ENCODE measurements around the gene LIF. TPM values are rescaled to one million over a fixed set of nuclear protein-coding genes. Genes with fewer than 3 reads are reported as not detected.

LIF gene
- total RNA-seq, 1 donor from 2014 or later = 0.52 TPM

- peak overlapping the region in 2 of 3 donors; percentile 23 to 40 for H3K4me3 ChIP-seq (ENCODE audit: low read length in 3 of 3)
- H3K36me3 ChIP-seq (ENCODE audit: control insufficient read depth in 3 of 3, insufficient read depth in 3 of 3, low read length in 3 of 3) = no peaks in the 10 kb centered on the region
- peaks cover 0 to 18% (median 14%) of the 10 kb centered on the region in 3 donors for H3K27me3 ChIP-seq (ENCODE audit: control insufficient read depth in 3 of 3, insufficient read depth in 3 of 3, low read length in 3 of 3)
- H3K9me3 ChIP-seq (ENCODE audit: control insufficient read depth in 3 of 3, low read length in 3 of 3) = no peaks in the 10 kb centered on the region
- H3K4me1 ChIP-seq (ENCODE audit: control insufficient read depth in 3 of 3, insufficient read depth in 3 of 3, low read length in 3 of 3) = peaks cover 0 to 12% (median 2%) of the 10 kb centered on the region in 3 donors
- H3K9ac ChIP-seq (ENCODE audit: low read depth in 1 of 3, low read length in 3 of 3) = peak overlapping the region in 1 of 3 donors; percentile 23
- peak overlapping the region; percentile 51 for H3K27ac ChIP-seq (ENCODE audit: low read depth, low read length)
Measured at GRCh38 chr22:30265823-30266444, 19.4 kb upstream of the LIF start.

- Histone ChIP-seq H3K4me3 (ENCODE audit: low read length in 3 of 3) (no peak overlapping the region), H3K9me3 (ENCODE audit: control insufficient read depth in 3 of 3, low read length in 3 of 3) (no peaks in the 10 kb centered on the region), H3K4me1 (ENCODE audit: control insufficient read depth in 3 of 3, insufficient read depth in 3 of 3, low read length in 3 of 3) (peaks cover 0 to 12% (median 2%) of the 10 kb centered on the region in 3 donors), H3K9ac (ENCODE audit: low read depth in 1 of 3, low read length in 3 of 3) (no peak overlapping the region), H3K36me3 (ENCODE audit: control insufficient read depth in 3 of 3, insufficient read depth in 3 of 3, low read length in 3 of 3) (no peaks in the 10 kb centered on the region), H3K27ac (ENCODE audit: low read depth, low read length) (no peak overlapping the region), H3K27me3 (ENCODE audit: control insufficient read depth in 3 of 3, insufficient read depth in 3 of 3, low read length in 3 of 3) (peaks cover 0 to 19% (median 14%) of the 10 kb centered on the region in 3 donors)
Measured at GRCh38 chr22:30265131-30265720, 18.7 kb upstream of the LIF start.

- Histone ChIP-seq H3K4me3 (ENCODE audit: low read length in 3 of 3) (no peak overlapping the region), H3K27me3 (ENCODE audit: control insufficient read depth in 3 of 3, insufficient read depth in 3 of 3, low read length in 3 of 3) (peaks cover 0 to 19% (median 14%) of the 10 kb centered on the region in 3 donors), H3K9me3 (ENCODE audit: control insufficient read depth in 3 of 3, low read length in 3 of 3) (no peaks in the 10 kb centered on the region), H3K27ac (ENCODE audit: low read depth, low read length) (no peak overlapping the region), H3K36me3 (ENCODE audit: control insufficient read depth in 3 of 3, insufficient read depth in 3 of 3, low read length in 3 of 3) (no peaks in the 10 kb centered on the region), H3K9ac (ENCODE audit: low read depth in 1 of 3, low read length in 3 of 3) (no peak overlapping the region), H3K4me1 (ENCODE audit: control insufficient read depth in 3 of 3, insufficient read depth in 3 of 3, low read length in 3 of 3) (peaks cover 0 to 12% (median 2%) of the 10 kb centered on the region in 3 donors)
Measured at GRCh38 chr22:30263883-30264282, 17.3 kb upstream of the LIF start.

DNA sequence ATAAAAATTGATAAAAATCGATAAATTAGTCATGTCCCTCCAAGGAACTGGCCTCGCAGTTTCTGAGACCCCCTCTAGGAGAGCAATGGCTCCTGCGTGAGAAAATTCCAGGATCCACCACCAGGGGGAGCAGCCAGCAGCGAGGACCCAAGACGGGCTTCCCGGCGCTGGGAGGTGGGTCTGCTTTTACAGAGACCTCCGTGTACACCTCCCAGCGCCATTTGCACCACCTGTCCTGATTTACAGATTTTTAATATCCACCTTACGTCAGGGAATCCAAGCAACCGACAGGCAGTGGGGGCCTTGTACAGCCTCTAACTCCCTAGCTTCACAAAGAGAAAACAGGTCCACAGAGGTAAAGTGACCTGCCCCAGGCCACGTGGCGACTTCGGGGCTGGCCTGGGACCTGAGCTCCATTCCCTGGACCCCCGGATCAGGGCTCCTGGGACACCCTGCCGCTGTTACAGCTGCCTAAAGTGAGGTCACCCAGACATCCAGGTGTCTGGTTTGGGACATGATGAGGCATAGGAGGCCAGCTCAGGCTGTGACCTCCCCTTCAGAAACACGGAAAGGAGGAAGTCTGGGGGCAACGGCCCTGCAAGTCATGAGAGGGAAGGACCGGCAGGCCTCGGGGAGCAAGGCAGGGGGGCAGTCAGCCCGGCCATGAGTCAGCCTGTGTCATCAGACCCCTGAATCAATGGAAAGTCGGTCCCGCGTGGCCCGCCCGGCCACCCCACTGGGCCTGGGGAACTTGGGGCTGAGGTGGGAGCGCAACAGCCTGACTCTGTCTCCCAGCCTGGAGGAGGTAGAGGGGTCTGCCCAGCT, 16.6 kb upstream of the LIF start:
- no peaks in the 10 kb centered on the region for H3K36me3 ChIP-seq (ENCODE audit: control insufficient read depth in 3 of 3, insufficient read depth in 3 of 3, low read length in 3 of 3)
- peaks cover 0 to 12% (median 2%) of the 10 kb centered on the region in 3 donors for H3K4me1 ChIP-seq (ENCODE audit: control insufficient read depth in 3 of 3, insufficient read depth in 3 of 3, low read length in 3 of 3)
- peaks cover 0 to 19% (median 14%) of the 10 kb centered on the region in 3 donors for H3K27me3 ChIP-seq (ENCODE audit: control insufficient read depth in 3 of 3, insufficient read depth in 3 of 3, low read length in 3 of 3)
- H3K9ac ChIP-seq (ENCODE audit: low read depth in 1 of 3, low read length in 3 of 3) = peak overlapping the region in 1 of 3 donors; percentile 65
- H3K27ac ChIP-seq (ENCODE audit: low read depth, low read length) = no peak overlapping the region
- H3K4me3 ChIP-seq (ENCODE audit: low read length in 3 of 3) = peak overlapping the region; percentile 15 to 48 (median 45)
- H3K9me3 ChIP-seq (ENCODE audit: control insufficient read depth in 3 of 3, low read length in 3 of 3) = no peaks in the 10 kb centered on the region

DNA sequence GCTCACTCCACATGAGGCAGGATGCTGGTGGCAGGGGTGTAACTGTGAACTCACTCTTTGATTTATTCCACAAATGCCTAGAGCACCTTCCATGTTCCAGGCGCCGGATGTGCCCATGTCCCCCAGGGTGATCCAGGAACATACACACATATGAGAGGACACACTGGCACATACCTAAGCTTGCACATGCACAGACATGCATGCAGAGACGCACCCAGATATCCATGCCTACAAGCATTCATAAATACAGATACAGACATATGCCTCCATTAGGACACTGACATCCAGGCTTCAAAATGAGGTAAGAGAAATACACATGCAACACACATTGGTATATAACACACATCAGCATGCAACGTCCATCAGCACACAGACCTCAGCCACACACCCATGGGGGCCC, 15.6 kb upstream of the LIF start:
- H3K9ac ChIP-seq (ENCODE audit: low read depth in 1 of 3, low read length in 3 of 3) = no peak overlapping the region
- H3K4me1 ChIP-seq (ENCODE audit: control insufficient read depth in 3 of 3, insufficient read depth in 3 of 3, low read length in 3 of 3) = peaks cover 0 to 12% (median 2%) of the 10 kb centered on the region in 3 donors
- no peak overlapping the region for H3K27ac ChIP-seq (ENCODE audit: low read depth, low read length)
- no peaks in the 10 kb centered on the region for H3K9me3 ChIP-seq (ENCODE audit: control insufficient read depth in 3 of 3, low read length in 3 of 3)
- H3K4me3 ChIP-seq (ENCODE audit: low read length in 3 of 3) = no peak overlapping the region
- no peaks in the 10 kb centered on the region for H3K36me3 ChIP-seq (ENCODE audit: control insufficient read depth in 3 of 3, insufficient read depth in 3 of 3, low read length in 3 of 3)
- peaks cover 0 to 19% (median 14%) of the 10 kb centered on the region in 3 donors for H3K27me3 ChIP-seq (ENCODE audit: control insufficient read depth in 3 of 3, insufficient read depth in 3 of 3, low read length in 3 of 3)

DNA sequence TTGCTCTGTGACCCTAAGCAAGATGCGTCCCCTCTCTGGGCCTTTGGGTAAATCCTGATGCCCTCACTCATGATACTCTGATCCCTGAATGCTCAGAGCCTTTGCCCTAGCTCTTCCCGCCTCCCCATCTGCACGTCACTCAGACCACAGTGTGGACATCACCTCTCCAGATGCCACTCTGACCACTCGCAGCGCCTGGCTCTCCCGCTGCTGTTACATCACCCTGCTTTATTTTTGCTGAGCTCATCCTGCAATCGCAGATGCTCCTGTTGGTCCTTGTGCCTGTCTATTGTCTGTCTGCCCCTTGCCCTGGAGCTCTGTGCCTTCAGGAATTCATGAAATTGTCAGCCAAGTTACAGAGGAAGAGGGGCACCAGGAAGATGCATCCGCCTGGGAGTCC, 14.6 kb upstream of the LIF start:
- Histone ChIP-seq H3K27me3 (ENCODE audit: control insufficient read depth in 3 of 3, insufficient read depth in 3 of 3, low read length in 3 of 3) (peaks cover 0 to 19% (median 14%) of the 10 kb centered on the region in 3 donors), H3K4me3 (ENCODE audit: low read length in 3 of 3) (no peak overlapping the region), H3K4me1 (ENCODE audit: control insufficient read depth in 3 of 3, insufficient read depth in 3 of 3, low read length in 3 of 3) (peaks cover 1 to 14% (median 2%) of the 10 kb centered on the region in 3 donors), H3K9ac (ENCODE audit: low read depth in 1 of 3, low read length in 3 of 3) (no peak overlapping the region), H3K9me3 (ENCODE audit: control insufficient read depth in 3 of 3, low read length in 3 of 3) (no peaks in the 10 kb centered on the region), H3K27ac (ENCODE audit: low read depth, low read length) (no peak overlapping the region), H3K36me3 (ENCODE audit: control insufficient read depth in 3 of 3, insufficient read depth in 3 of 3, low read length in 3 of 3) (no peaks in the 10 kb centered on the region)

DNA sequence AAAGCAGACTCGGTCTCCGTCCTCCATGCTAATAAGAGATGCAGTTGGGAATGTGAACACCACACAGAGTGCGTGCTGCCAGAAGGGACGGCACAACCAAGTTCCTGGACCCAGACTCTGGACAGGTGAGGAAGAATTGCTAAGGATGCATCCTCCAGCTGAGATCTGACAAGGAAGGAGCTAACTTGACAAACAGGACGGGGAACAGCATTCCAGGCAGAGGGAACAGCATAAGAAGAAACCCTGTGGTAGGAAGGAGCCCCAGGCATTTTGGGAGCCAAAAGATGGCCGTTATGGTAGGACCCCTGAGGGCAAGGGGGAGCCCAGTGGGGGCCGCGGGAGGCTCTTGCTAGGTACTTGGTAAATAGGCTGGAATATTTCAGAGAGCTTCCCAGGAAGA, 14.1 kb upstream of the LIF start:
- Histone ChIP-seq H3K4me1 (ENCODE audit: control insufficient read depth in 3 of 3, insufficient read depth in 3 of 3, low read length in 3 of 3) (peaks cover 2 to 18% (median 4%) of the 10 kb centered on the region in 3 donors), H3K36me3 (ENCODE audit: control insufficient read depth in 3 of 3, insufficient read depth in 3 of 3, low read length in 3 of 3) (no peaks in the 10 kb centered on the region), H3K9ac (ENCODE audit: low read depth in 1 of 3, low read length in 3 of 3) (no peak overlapping the region), H3K4me3 (ENCODE audit: low read length in 3 of 3) (no peak overlapping the region), H3K27ac (ENCODE audit: low read depth, low read length) (no peak overlapping the region), H3K9me3 (ENCODE audit: control insufficient read depth in 3 of 3, low read length in 3 of 3) (no peaks in the 10 kb centered on the region), H3K27me3 (ENCODE audit: control insufficient read depth in 3 of 3, insufficient read depth in 3 of 3, low read length in 3 of 3) (peaks cover 0 to 15% (median 14%) of the 10 kb centered on the region in 3 donors)

GRCh38 chr22:30260276-30260675, 13.7 kb upstream of the LIF start:
- Histone ChIP-seq H3K27ac (ENCODE audit: low read depth, low read length) (no peak overlapping the region), H3K9ac (ENCODE audit: low read depth in 1 of 3, low read length in 3 of 3) (no peak overlapping the region), H3K4me3 (ENCODE audit: low read length in 3 of 3) (no peak overlapping the region), H3K27me3 (ENCODE audit: control insufficient read depth in 3 of 3, insufficient read depth in 3 of 3, low read length in 3 of 3) (peaks cover 0 to 15% (median 14%) of the 10 kb centered on the region in 3 donors), H3K4me1 (ENCODE audit: control insufficient read depth in 3 of 3, insufficient read depth in 3 of 3, low read length in 3 of 3) (peaks cover 2 to 14% (median 4%) of the 10 kb centered on the region in 3 donors), H3K9me3 (ENCODE audit: control insufficient read depth in 3 of 3, low read length in 3 of 3) (no peaks in the 10 kb centered on the region), H3K36me3 (ENCODE audit: control insufficient read depth in 3 of 3, insufficient read depth in 3 of 3, low read length in 3 of 3) (no peaks in the 10 kb centered on the region)

DNA sequence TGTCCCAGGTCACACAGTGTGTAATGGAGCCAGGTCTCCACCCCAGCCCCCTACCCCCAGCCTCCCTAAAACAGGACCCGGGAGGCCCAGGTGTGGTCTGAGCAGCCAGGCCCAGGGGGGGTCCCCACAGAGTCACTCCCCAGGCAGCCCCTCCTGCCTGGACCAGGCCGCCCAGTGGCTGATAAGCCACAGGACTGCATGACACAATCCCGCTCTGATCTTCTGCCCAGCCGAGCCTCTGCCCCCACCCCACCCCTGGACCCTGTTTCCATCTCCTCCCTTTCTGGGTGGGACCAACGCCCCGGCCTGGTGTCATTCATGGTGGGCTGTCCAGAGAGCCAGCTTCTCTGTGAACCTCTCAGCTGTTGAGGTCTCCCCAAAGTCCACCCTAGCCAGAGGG, 7.8 kb upstream of the LIF start:
- Histone ChIP-seq H3K9ac (ENCODE audit: low read depth in 1 of 3, low read length in 3 of 3) (no peak overlapping the region), H3K27me3 (ENCODE audit: control insufficient read depth in 3 of 3, insufficient read depth in 3 of 3, low read length in 3 of 3) (peaks cover 0 to 4% (median 4%) of the 10 kb centered on the region in 3 donors), H3K4me1 (ENCODE audit: control insufficient read depth in 3 of 3, insufficient read depth in 3 of 3, low read length in 3 of 3) (peaks cover 5 to 18% (median 14%) of the 10 kb centered on the region in 3 donors), H3K9me3 (ENCODE audit: control insufficient read depth in 3 of 3, low read length in 3 of 3) (no peaks in the 10 kb centered on the region), H3K36me3 (ENCODE audit: control insufficient read depth in 3 of 3, insufficient read depth in 3 of 3, low read length in 3 of 3) (no peaks in the 10 kb centered on the region), H3K4me3 (ENCODE audit: low read length in 3 of 3) (no peak overlapping the region), H3K27ac (ENCODE audit: low read depth, low read length) (no peak overlapping the region)

All from skeletal muscle tissue (tissue), 4 donors.